Glomerular visceral epithelial cell (primary cell): ENCODE measurements around the gene RDX.

ENCODE experiments used
- DNase-seq: peaks from one replicate; pipeline ENCODE4 v3.0.0-alpha.2; 2016; ENCODE audit errors: extremely low spot score

The RDX gene

DNA sequence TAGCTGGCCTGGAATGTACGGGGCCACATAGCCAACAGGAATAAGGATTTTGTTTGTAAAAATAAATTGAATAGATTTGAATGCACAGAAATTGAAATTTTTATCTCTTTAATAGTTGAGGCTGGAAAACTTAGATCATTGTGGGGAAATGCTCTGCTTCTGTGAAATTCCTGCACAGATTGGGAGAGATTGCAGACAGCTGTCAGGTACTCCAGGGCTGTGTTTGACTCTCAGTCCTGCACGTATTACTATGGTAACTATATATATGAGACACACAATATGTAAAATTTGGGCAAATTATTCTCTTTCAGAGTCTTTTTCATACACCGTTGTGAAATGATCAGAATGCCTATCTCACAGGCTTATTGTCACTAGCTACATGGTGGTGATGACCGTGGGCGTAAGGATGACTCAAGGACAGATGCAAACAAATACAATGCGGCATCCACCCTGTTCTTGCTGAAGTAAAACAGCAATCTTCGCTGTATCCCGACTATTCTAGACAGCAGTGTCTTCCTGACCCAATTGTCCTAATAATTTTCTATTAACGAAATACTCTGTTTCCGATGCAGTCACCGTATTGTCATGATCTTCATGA is 123.8 kb downstream of the RDX start:
- DNase-seq: no peak

DNA sequence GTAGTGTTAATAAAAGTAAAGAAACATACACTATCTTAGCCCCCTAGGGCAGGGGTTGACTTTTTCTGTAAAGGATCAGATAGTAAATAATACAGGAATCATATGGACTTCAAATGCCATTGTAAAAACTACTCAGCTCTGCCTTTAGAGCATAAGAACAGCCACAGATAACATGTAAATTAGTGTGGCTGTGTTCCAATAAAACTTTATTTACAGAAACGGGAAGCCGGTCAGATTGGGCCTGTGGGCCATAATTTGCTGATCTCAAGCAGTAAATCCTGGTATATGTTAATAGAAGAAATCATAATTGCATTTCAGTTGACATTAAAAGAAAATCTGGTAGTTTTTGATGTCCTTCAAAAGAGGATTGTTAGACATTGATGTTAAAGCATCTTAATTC is 126.7 kb downstream of the RDX start:
- DNase-seq: no peak

DNA sequence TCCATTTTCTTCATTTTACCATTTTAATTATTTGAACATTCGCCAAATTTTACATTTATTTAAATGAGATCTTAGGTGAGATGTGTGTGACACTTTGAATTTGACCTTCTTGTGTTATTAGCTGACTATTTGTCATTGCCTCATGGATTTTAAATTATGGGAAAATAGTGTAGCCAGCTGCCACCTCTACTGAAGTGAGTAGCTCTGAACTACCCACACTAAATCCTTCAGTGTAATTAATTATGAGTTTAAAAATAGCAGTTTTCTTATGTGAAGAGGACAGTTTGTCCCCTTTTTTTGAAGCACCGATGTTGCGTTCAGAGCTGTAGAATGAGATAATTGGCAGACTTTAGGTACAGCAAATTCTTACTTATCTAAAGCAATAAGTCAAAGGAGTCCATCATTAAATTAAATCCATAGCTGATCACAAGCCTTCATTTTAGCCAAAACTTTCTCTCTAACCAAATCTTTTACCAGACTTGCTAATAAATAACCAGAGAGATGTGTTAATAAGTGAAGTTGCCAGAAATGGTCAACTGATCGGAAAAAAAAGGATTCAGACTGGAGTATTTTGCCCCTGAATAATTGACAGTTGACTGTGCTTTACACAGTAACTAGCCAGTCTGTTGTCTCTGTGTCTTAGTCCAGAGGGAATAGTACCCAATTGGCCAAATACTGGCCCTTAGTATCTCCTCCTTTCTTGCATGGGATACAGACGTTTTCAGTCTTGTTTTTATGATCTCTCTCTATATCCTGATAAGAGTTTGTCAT is 128.2 kb downstream of the RDX start:
- DNase-seq: no peak

DNA sequence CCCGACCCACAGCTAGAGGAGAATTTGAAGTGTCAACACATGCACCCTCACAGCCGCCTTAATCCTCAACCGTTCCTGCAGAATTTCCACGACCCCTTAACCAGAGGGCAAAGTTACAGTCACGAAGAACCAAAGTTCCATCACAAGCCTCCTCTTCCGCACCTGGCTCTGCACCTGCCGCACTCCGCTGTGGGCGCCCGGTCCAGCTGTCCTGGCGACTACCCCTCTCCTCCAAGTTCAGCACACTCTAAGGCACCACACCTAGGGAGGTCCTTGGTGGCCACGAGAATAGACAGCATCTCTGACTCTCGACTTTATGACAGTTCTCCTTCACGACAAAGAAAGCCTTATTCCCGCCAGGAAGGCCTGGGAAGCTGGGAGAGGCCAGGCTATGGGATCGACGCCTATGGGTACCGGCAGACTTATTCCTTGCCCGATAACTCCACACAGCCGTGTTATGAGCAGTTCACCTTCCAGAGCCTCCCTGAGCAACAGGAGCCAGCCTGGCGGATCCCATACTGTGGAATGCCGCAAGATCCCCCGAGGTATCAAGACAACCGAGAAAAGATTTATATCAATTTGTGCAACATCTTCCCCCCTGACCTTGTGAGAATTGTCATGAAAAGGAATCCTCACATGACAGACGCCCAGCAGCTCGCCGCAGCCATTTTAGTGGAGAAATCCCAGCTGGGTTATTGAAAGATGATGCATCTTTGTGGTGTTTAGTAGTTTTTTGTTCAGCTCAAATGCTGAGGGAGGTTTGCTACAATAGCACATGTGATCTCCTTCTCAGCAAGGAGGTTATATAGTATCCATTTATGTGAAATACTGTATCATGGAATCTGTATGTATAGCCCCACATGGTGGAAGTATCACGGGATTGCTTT is 131.1 kb downstream of the RDX start:
- DNase-seq: no peak

DNA sequence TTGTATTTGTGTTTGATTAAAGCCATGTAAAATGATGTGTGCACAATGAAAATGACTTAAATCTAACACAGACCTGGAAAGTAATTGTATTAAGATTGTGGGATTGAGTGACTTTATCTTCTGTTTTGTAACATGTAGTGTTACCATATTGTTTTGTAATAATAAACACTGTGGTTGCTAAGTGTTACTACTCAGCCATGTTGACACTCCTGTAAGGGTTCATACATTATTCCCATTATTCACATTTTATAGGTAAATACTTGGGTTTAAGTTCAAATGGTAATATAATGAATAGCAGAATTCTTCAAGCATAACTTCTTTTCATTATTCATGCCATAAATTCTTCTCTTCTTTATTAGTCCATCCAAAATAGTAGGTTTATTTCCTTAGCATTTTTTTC is 134.2 kb downstream of the RDX start:
- DNase-seq: no peak

DNA sequence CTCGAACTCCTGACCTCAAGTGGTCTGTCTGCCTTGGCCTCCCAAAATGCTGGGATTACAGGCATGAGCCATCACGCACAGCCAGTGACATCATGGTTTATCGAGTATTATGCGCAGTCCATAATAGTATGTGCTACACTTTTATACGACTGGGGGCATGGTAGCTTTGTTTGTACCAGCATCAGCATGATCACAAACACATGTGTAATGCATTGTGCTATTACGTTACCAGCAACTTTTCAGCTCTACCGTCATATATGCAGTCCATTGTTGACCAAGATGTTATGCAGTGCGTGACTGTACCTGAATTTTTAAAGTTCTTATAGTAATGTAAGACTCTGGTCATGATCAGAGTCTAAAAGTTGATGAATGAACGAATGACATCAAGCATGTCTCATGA is 135.4 kb downstream of the RDX start:
- DNase-seq: no peak

DNA sequence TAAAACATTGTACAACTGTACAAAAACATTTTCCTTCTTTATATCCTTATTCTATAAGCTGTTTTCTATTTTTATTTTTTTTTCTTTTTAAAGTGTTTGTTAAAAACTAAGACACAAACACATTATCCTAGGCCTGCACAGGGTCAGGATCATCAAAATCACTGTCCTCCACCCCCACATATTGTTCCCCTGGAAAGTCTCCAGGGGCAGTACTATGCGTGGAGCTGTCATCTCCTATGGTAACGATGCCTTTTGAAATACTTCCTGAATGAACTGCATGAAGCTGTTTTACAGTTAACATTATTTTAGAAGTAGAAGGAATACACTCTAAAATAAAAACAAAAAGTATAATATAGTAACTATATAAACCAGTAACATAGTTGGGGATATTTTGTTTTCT is 136.0 kb downstream of the RDX start:
- DNase-seq: no peak

DNA sequence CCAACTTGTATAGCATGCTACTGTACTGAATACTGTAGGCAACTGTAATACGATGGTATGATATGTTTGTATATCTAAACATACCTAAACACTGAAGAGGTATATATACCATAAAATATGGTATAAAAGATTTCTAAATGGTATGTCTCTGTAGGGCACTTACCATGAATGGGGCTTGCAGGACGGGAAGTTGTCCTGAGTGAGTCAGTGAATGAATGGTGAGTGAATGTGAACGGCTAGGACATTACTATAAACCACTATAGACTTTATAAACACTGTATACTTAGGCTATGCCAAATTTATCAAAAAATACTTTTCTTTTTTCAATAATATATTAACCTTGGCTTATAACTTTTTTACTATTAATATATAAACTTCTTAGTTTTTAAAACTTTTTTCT is 136.4 kb downstream of the RDX start:
- peak; percentile 41 for DNase-seq

DNA sequence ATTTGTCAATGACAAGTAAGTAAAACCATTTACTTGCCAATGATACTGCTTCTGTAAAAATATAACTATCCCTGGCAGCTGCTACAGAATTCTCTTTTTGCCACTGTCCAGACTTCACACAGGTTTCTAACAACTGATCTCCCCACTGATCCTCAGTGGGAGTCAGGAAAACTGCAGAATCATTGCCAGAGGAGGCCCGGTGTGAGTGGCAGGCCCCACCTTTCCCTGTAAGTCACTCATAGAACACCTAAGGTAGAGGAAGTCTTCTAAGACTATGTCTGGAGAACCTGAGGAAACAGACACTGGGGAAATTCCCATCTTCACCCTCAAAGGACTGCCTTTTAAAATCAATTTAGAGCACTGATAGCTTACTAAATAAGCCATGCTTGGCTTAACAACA is 136.9 kb downstream of the RDX start:
- peak; percentile 55 for DNase-seq

DNA sequence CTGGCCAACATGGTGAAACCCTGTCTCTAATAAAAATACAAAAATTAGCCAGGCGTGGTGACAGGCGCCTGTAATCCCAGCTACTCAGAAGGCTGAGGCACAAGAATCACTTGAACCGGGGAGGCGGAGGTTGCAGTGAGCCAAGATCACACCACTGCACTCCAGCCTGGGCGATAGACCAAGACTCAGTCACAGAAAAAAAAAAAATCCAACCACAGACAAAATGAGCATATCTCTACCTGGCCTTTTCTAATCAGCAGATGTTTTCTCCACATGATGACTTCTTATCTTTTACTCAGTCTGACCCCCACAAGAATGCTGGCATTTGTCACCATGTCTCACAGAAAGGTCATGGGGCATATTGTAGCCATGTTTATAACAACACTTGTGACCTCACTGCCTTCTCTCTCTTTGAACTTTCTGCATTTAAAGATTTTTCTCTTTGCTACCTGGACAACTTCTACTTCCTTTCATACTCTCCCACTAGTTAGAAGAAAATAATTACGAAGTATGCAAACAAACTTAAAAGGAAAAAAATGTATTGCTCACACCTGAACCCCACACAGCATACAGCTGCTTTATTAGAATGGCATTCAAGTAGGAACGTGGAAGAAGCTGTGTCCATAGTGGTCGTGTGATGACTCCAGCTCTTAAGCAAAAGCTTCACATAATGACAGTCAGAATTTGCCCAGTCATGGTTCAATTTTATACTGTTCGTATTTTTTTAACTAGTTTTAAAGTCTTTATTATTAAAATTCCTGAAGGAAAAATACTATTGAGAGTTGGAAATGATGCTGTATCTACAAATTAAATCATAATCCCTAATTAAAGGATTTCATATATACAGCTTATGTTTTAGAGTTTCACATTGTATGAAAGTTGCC is 137.9 kb downstream of the RDX start:
- DNase-seq: no peak

DNA sequence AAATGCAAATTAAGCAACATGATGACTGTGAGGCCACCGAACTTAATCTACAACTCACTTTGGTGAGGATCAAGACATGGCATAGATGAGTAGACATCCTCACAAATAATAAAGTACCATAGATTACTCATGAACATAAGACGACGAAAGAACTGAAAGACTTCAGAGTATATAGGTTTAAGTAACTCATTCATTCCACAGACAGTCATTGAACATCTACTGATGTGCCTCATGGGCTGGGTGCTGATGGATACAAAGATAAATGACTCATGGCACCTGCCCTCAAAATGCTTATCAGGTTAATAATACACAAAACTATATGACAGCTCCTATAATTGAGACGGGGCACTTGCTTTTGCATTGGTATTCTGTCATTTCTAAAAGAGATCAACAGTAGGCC is 139.9 kb downstream of the RDX start:
- no peak for DNase-seq

DNA sequence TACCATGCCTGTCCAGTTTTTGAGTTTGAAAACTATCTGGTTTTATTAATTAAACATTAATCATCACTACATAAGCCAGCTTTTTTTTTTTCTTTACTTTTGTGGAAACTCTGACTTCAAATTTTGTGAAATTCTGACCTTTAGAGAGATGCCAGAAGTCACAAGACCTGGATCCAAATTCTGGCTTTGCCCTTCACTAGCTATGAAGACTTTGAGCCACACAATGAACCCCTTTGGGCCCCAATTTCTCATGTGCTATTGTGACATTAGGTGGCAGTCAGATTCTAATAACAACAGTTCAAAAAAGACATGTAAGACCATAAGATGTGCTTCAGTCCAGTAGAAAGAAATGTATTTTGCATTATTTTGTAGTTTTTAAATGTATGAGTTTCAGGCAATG is 142.9 kb downstream of the RDX start:
- no peak for DNase-seq

DNA sequence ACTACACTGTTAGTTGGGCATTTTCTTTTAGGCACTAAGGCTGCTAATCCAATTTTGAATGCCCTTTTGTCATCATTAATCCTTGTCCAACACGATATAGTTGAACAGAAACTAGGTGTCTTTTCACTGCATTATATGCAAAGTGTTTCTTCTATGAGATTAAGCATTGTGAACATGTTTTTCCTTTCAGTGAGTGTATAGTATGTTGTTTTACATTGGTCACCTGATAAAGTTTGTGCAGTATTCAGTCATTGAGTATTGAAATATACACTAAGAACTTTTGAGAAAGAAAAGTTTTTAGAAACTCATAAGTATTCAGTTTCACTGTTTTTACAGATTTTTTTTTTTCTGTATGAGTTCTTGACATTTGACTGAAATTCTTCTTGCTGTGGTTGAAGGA is 144.2 kb downstream of the RDX start:
- DNase-seq: no peak

DNA sequence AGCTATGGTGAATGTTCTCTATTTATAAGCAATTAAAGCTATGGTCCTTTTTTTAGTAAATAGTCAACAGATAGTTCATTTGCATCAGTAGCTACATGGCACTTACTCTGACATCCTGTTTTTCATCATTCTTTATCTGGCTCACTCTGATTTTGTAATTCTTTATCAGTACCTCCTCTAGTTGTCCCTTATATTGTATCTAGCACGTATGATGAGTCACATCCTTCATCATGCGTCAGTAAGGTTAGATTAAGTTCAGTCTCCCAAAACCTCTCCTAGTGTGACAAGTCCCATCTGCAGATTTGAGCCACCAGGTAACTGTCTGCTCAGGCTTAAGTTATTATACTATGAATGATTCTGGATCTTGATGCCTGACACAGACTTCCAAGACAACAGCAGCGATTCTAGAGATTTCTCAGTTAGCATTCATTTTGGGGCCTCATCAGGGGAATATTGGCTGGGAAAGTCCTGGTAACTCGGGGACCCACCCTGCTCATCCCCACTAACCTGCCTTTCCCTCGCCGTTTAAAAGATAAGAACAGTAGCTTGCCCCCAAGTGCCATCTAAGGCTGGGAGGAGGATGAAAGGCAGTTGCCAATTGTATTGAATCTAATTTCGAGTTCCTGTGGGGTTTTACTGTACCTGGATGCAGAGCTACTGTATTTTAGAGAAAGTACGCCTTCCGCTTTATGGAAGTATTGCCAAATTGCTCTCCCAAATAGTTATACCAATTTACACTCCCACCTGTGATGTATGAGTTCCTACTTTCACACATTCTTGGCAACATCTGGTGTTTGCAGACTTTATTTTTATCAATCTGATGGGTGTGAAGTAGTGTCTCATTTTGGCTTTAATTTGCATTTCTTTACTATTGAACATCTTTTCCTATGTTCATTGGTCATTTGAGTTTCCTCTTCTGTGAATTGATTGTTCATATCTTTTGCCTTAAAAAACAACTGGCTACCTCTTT is 147.4 kb downstream of the RDX start:
- peak; percentile 54 for DNase-seq

DNA sequence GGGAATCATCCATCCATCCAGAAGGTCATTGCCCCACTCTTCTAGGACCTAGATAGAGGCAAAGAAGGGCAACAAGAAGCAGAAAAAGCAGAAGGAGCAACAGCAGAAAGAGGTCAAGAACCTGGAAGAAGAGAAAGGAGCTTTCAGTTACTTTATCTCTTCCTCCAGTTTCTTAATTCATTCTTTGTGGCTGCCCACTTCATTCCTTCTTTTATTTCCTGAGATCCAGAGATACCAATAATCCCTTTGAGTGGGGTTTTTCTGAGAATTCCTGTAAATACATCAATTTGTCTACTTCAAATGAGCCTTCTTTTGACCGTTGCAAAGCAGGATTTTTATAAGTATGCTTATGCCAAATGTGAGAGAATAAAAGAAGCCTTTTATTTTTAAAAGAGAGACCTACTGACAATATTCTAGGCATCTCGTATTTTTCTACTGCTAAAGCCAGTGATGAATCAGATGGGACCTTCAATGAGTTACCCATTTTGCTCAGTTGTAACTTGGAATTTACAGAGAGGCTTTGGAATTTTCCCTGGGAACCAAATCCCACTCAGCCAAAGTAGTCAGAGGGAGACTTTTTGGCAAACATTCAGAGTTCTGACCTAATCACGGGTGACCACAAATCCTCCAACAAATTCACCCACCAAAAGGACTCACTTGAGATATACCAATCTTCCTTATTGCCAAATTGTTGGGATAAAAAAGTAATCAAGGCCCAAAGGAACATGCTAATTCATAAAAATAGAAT is 148.3 kb downstream of the RDX start:
- DNase-seq: peak; percentile 88

DNA sequence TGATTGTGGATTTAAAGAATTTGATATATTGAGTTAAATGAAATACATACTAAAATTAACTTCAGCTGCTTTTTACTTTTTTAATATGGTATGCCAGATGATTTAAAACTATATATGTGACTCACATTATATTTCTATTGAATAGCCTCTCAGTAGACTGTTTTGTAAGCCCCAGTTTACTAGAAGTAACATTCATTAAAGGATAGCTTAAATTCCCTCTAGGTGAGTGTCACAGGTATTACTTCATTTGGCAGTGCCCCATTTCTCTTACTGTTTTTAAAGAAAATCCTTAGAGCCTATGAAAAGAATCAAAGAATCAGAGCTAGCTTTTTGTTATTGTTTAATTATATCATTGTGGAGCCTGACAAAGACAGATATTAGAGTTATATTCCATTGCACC is 154.6 kb downstream of the RDX start:
- DNase-seq: no peak

DNA sequence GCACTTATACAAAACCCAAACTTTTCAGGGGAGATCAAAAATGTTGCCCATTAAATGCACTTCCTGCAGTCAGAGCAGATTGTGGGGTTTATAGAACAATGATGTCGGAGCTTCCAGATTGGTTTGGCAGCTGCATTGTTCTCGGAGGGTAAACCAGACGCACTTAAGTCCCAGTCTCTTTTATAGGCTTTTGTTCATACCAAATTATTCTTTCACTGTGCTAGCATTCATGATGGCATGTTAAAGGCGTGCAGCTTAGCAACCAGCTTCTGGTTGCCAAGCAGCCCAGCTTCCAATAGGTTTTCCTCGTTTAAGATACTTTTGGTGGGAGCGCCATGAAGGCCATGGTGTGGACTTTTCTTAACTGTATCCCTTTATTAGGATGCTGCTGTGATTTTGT is 162.3 kb downstream of the RDX start:
- DNase-seq: no peak

DNA sequence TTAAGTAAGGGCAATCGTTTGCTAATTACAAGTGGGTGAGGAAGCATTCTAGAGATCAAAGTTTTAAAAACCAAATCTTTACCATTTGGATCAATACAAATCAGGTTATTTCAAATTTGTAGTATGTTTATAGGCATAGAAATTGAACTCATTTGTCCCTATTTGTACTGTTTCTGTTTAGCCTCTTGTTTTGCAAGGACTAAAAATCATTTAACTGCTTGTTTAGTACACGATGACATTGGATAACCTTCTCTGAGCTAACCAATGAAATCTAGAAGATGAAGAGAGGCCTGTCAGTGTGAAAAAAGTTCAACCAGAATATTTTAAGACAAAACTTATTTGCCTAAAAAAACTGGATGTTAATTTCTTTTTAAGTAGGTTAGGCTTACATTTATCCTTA is 163.3 kb downstream of the RDX start:
- DNase-seq: no peak

DNA sequence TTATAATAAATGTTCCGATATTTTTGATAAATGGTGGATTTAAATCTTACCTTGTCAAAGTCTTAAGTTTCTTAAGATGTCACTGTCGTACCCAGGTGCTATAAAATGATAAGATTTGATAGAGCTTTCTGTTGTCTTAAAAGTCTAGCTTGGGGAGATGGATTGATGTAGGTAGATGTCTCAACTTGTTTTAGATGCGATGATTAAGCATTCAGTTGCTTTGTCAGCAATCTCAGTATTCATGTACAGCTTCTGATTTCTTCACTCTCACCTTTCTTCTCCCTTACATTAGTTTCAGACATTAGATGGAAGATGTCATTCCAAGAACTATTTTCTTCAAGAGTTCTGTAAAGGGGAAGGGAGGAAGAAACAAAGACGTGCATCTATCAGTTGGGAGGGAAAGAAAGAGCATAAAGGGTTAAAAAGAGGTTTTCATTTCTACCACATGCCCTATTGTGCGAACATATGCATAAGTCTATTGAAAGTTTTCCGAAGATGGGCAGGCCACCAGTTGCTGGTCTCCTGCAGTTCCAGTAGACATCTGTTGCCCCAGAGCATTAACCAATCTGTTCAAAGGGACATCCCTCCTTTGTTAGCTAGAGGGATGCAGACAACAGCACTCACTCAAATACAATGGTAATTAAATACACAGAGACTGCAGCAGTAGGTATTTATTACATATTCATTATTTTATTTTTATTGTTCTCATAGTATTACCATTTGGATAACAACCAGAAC is 164.9 kb downstream of the RDX start:
- DNase-seq: no peak
